HUDEP-2 (cell line): ENCODE measurements around the gene PTPRM.

ENCODE experiments used
- DNase-seq, 76 experiments: peaks; one replicate each; lab custom pipeline; 2025; ENCODE audit not compliant: unreplicated experiment in 76 of 76; lab: John Stamatoyannopoulos, UW

The PTPRM gene

DNA sequence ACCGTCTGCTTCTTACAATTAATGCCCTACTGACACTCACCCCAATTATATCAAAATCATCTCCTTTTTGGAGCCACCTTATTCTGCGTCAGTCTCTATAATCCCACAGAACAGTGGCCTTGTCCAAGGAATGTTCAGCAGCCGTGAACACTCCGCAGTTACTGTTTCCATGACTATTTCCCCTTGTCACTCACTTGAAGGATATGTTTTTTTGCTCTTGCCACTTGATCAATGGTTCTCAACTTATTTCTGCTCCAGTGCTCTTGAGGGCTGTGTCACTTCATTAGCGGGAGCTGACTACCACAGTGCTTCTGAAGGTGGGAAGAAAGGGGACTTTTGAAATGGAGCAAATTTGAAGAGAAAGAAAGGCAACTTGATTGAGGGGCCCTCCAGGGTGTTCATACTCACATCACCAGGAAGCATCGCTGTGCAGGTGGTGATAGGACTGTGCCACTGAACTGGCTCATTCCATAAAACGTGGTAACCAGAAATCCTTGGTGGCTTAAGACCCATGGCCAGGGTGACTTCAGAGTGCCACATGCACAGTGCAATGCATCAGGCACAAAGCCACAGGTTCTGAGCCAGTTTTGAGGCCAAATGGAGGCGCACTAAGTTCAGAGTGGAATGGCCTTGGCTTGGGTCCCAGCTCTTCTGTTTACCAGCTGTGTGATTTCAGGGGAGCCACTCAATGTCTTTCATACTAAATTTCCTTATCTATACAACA lies 721.5 kb downstream of the PTPRM start:
- DNase-seq: no peak

DNA sequence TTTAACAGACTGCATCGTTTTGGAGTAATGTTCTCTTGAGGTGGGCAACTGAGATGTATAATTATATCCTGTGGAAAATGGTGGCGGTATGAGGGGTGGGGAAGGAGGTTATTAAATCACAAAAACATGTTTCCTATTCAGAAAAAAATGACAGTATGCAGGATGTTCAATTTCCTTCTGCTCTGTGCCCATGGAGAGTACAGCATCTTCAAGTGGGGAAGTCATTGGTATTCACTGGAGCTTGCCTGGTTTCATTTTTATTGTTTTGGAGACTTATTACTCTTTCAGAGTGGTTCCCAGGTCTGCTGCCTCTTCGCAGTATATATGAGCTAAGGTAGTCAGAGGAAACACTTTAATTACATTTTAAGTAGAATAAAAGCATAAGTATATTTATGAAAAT lies 723.3 kb downstream of the PTPRM start:
- DNase-seq: no peak

DNA sequence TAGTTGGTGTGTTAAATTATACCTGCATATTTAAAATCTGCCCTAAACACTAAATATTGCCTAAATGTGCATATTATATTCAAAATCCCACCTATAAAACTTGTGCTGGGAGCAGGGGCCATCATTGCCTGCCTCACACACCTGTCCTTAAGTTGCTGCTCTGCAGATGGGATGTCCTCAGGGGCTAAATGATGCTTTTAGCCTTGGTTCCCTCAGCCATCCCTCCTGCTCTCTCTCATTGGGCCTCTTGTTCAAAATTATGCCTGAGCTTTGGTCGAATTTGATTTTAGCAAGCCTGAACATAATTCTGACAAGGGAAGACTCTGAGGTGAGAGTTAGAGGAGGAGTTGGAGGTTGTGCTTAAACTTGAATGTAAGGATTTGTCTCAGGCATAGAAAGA lies 723.8 kb downstream of the PTPRM start:
- no peak for DNase-seq

DNA sequence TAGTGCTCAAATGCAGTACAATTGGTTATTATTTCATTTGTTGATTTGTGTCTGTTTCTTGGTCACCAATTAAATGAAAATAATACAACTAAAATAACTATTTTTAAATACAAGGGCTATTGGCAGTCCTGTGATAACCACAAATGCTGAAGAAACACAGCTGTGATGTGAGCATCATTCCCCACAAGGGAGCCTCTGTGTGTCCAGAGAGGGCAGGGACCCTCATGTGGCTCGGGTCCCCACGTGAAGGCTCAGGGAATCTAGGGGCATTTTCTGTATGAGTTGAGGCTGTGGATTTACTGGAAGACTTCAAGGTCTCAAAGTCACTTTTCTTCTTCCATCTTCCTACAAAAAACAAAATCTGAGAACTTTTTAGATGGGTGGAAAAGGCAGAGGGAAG lies 726.1 kb downstream of the PTPRM start:
- DNase-seq: no peak

DNA sequence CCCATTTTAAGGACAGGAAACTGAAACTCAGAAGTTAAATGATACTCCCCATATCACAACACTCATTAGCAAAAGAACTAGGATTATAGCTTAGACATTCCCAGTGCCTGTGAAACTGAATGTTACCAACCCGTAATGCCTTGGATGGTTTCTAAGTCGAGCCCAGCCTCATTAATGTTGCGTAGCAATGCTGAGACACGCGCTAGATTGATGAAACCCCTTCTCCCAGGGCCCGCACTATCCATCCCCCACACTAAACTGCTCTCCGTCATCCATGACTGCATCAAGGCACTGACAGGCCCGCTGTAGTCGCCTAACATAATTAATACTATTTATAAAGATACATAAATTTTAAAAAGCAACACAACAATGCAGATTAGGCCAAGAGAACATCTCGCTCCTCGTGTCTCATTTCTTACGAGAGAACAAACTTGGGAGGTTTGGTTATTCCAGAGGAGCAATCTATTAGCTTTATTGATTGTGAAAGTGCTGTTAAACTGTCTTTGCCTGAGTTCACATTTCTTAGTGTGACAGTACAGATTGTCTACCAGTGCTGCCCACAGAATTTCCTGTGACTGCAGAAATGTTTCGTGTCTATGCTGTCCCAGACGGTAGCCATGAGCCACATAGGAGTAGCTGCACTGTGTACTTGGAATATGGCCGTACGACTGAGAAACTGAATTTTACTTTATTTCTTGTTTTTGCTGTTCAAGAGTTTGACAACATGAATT lies 729.9 kb downstream of the PTPRM start:
- DNase-seq: no peak

DNA sequence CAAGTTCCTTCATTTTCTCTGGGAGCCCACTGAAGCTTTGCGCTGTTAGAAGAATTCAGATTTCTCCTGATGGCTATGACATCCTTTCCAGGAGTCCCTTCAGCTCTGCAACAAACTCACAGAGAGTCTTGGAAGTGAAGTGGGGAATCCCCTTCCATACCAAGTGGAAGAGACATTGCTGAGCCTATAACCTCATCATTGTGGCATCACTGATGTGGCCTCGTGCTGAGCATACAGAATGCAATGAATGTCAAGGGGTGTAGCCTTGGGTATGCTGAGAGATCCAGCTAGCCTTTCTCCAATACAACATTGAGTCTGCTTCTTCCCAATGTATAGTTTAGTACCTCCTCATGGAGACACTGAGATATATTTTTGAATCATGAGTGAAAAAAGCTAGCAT lies 731.1 kb downstream of the PTPRM start:
- DNase-seq: no peak

DNA sequence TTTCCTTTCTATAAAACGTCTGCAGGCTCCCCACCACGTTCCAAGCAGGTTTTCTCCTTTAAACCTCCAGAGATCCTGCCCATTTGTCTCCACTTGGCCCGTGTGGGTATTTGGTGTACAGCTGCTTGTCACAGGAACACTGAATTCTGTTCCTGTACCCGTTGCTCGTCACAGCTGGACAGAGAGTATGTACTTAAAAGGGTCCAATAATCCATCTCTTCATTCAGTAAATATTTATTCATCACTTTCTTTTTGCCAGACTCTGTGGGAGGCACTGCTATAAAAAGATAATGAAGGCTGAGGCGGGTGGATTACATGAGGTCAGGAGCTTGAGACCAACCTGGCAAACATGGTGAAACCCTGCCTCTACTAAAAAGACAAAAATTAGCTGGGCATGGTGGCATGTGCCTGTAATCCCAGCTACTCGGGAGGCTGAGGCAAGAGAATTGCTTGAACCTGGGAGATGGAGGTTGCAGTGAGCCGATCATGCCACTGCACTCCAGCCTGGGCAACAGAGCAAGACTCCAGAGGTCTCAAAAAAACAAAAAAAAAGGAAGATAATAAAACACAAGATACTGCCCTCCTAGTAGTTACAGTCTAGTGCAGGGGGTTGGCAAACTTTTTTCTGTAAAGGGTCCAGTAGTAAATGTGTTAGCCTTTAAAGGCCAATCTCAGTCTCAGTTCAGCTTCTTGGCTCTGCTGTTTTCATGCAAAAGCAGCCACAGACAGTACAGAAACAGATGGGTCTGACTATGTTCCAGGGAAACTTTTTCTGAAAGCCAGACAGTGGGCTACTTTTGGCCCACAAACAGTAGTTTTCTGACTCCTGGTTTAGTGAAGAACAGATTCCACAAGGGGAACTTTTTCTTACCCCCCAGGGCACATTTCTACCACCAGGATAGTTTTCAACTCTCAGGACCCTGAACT lies 732.2 kb downstream of the PTPRM start:
- DNase-seq: no peak

DNA sequence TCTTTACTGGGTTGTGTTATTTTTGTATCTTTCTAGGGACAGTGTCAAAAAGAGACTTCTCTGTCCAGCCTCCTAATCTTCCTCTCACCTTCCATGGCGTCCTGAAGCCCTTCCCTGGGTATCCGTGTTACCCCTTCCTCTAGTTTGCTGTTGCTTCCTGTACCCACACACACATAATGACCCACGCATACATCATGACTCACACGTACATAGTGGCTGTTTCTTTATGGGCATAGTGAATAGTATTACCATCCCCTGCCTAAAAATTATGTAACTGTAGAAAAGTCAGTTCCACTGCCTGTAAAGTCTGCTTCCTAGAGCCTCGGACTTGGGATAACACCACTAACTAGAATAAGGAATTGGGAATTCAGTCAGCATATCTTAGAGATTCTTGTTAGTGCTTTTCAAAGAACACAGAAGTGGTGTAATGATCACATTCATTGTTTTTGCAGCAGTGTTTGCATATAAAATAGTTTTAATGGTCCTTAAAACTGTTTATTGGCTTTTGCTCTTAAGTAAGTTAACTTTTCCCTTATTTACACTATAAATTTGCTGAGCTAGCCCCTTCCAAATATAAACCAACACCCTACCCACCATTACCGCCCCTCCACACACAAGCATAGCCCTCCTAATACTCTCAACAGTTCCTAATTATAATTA lies 733.8 kb downstream of the PTPRM start:
- no peak for DNase-seq

DNA sequence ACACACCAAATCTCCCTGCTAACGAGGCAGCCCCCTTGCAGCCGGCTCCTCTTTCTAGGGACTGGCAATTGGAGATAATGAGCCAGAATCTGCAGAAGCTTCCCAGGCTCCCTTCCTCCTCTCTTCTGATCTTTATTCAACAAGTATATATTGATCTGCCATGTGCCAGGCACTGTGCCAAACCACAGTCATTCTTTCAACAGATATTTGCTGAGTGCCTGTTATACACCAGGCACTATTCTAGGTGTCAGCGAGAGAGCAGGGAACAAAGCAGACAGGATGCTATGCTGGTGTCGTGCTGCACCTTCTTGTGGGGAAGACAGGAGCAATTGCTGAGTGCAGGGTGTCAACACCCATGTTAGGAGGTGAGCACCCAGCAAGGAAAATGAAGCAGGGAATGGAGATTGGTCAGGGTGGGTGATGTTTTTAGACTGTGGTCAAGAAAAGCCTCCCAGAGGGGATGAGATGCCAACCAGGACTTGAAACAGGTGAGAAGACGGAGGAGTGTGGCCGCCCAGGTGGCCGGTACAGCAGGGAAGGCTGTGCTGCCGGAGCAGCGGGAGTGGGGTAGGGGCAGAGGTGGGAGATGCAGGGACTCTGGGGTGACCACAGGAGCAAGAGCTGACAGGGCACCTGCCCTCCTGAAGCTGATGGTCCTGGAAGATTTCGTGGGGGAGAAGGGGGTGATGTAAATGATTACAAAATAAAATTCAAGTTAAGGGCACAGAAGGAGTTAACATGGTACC lies 734.5 kb downstream of the PTPRM start:
- no peak for DNase-seq

DNA sequence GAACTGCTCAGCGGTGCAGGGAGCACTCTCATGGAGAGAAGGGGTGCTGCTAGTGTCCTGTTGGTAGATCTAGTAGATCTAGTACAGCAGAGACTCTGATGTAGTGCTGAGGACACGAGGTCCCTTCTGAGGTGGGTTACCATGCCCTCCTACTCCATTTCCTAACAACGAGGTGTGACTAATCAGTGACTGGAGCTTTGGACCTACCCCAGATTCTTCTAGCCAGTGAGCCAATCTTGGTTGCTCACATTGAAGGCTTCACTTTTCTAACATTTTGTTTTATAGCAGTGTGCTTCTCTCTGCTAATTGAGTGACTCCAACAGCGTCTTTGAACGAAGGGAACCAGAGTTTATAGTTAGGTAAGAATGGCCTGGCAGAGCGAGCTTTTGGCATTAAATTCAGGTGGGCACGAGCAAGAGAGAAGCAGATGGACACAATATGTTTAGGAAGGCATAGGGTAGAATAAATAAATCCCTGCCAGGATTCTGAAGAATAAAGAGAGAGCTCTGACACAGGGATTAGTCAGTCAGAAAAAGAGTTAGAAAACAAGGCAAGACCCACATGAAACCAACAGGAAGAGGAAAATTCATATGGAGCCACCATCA lies 736.1 kb downstream of the PTPRM start:
- DNase-seq: no peak

DNA sequence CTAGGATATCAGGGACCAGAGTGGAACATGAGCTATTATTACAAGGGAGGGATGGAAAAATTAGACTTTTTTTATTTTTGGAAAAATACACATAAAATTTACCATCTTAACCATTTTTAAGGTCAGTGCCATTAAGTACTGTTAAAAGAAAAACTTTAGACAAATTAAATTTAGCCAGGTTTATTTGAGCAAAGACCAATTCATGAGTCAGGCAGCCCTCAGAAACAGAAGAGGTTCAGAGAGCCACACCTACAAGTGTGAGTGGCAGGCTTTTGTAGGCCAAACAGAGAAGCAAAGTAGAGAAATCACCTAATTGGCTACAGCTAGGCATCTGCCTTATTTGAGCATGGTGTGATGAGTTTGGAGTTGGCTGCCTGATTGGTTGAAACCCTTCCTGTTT lies 740.8 kb downstream of the PTPRM start:
- DNase-seq: no peak

DNA sequence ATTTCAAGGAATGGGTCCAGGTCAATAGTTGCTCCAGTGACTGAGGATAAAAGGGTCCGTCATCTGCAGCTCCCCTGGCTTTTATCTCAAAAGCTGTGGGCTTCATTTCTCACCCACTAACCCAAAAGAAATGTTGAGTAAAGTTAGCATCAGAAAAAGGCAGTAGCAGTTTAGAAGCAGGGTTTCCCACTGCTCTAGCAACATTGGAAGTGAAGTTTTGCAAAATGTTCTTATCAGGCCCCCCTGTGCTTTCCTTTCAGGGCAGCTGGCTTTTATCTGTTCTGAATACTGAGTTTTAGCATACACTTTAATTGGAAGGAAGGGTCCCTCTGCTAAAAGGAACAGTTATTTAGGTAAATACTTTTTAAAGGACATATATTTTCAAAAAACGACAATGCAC lies 745.9 kb downstream of the PTPRM start:
- DNase-seq: no peak

DNA sequence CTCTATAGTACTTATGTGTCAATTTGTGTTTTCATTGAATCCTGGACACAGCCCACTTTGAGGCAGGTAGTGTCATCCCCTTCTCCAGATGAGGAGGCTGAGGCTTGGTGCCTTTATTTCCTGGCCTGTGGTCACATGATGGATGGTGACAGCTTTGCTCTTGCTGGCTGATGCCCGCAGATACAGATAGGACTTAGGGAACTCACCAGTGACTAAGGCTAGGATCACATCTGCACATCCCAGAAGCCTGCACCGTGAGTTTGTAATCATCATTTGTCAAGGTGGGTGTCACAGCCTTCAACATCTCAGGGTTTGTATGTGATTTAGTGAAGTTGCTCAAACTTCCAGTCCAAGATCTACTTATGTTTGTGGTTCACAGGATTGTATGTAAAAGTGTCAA lies 747.0 kb downstream of the PTPRM start:
- DNase-seq: no peak

DNA sequence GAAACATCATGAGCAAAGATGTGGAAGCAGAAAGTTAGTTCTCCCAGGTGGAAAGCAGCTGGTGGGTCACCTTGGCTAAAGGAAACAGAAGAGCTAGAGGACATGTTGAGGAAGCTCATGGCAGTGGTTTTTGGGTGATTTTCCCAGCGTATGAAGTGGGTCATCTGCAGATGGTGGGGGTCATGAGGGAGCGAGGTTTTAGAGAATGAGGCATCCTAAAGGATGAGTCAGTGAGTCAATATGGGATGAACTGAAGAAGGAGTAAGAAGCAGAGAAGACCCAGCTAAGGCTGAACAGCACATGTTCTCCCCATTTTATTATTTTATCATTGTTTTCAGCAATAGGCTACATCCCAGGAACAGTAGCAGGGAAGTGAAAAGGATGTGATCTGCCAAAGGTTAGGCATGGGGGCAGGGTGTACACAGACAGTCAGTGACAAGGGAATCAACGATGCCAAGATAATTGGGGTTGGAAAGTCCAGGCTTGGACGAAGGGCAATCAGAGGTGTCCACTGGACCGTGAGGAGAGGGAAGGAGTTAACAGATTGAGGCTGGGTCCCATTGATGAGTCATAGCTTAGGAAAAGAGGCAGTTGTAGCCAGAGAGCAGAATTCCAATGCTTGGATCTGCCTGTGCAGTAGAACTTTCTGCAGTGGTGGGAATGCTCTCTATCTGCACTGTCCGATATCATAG lies 752.8 kb downstream of the PTPRM start:
- no peak for DNase-seq

DNA sequence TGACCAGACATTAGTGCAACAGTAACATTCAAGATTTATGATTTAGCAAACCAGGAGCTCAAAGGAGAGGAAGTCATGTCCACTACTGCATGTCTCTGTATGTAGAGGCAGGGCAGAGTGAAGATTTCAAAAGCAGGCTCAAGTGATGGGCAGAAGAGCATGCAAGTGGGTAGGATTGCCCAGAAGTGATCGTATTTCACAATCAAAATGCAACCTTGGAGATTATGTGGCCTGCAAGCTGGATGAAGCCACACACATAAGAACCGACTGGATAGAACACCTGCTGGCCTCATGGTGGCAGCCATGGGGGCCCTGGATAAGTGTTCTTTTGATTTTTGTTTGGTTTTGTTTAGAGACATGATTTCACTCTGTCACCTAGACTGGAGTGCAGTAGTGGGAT lies 755.4 kb downstream of the PTPRM start:
- no peak for DNase-seq

DNA sequence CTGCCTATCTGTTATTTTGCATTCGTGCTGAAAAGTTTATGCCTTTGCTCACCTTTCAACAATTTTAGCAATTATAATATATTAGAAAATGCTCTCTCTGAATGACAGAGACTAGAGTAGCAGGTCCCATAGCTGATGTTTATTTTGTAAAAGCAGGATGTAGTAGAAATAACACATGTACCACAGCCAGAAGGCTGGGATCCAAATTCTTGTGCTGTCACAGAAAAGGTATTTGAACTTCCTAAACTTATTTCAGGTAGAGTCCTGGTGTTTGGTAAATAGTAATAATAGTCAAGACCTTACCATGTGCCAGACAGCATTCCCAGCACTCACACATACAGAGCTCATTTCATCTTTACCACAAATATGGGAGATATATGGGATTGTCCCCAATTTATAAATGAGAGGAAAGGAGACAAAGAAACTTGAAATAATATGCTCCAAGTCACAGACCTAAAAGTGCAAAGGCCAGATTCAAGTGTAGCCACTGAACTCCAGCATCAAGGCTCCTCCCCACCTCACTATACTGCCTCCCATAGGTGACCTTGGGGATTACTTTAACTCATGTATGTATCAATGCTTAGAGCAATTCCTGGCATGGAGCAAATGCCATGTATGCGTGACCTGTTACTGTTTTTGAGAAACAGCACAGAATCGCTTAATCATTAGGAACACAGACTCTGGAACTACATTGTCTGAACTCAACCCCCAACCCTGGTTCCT lies 757.4 kb downstream of the PTPRM start:
- DNase-seq: no peak

DNA sequence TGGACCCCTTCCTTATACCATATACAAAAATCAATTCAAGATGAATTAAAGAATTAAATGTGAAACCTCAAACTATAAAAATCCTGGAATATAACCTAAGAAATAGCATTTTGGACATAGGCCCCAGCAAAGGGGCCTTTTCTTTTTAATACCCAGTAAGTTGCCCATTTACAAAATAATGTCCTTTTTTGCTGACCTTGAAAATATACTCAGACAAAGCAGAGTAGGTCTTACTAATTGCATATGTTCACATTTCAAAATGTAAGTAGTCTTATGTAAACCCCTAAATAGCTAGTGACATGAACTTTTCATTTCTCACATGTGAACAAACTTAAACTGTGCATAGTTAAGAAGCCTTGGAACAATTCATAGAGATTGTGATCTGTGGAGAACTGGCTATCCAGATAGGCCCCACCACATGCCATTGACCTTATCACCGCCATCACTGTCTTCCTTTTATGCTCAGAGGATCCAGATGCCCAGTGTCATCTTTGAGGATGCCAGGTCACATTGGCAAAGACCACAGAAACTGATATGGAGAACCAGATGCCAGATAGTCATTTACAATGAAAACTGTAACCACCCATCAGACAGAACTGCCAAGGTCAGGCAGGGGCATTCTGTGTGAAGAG lies 759.8 kb downstream of the PTPRM start:
- no peak for DNase-seq

DNA sequence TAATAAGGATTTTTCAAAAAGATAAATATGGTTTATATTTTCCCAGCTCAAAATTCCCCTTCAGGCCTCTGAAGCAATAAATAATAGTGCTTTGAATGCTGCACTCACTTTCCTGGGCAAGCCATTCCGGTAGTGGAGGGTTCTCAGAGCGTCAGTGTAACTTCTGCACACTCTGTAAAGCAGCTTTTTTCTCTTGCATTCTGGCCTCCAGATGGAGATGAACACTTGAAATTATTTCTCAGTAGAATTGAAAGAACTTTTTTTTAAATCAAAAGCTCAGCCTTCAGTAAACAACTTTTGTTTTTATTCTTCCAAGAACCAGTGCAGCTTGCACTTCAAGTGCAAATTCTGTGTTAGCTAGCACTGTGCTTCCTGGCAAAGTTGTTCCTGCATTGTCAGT lies 761.0 kb downstream of the PTPRM start:
- DNase-seq: no peak
